HepG2 (cell line): ENCODE results near the gene SMIM43.

Experiments
- CREM ChIP-seq, 2 experiments: sonication (generic) in 1 of 2; formaldehyde crosslinking in 1 of 2; IDR thresholded peaks; 2 replicates each; pipeline versions ENCODE4 v1.4.0 to v1.6.1; 2016 to 2020; ENCODE audit warnings: antibody characterized with exemption in 1 of 2, mild to moderate bottlenecking in 1 of 2, missing genetic modification reagents in 1 of 2
- EZH2 ChIP-seq: conservative IDR thresholded peaks from 2 replicates; pipeline ENCODE4 v1.6.1; 2012; ENCODE audit warnings: mild to moderate bottlenecking, low read depth, low read length, moderate library complexity
- HCFC1 ChIP-seq: fragments of 150-350 bp; IDR thresholded peaks from 2 replicates; pipeline ENCODE4 v1.6.1; 2014; ENCODE audit warnings: low read depth, low read length
- HNRNPH1 ChIP-seq: fragments of 200-400 bp; formaldehyde crosslinking; optimal IDR thresholded peaks from 2 replicates; pipeline ENCODE3; 2017; ENCODE audit warnings: mild to moderate bottlenecking, low read depth, low read length
- HNRNPL ChIP-seq: fragments of 200-400 bp; formaldehyde crosslinking; IDR thresholded peaks from 2 replicates; pipeline ENCODE4 v1.6.1; 2017; ENCODE audit warnings: mild to moderate bottlenecking, low read depth, low read length
- IRF2 ChIP-seq: IDR thresholded peaks from 2 replicates; pipeline ENCODE4 v1.6.1; 2018; ENCODE audit warnings: missing genetic modification reagents, missing compliant biosample characterization
- JDP2 ChIP-seq: sonication (generic); formaldehyde crosslinking; IDR thresholded peaks from 2 replicates; pipeline ENCODE4 v1.8.1; 2022; ENCODE audit warnings: missing genetic modification reagents, borderline replicate concordance
- PCBP1 ChIP-seq: fragments of 200-400 bp; formaldehyde crosslinking; IDR thresholded peaks from 2 replicates; pipeline ENCODE4 v1.6.1; 2017; ENCODE audit warnings: mild to moderate bottlenecking, low read depth, low read length, borderline replicate concordance
- SNRNP70 ChIP-seq: fragments of 200-400 bp; formaldehyde crosslinking; IDR thresholded peaks from 2 replicates; pipeline ENCODE4 v1.6.1; 2017; ENCODE audit warnings: mild to moderate bottlenecking, low read depth, low read length, moderate library complexity
- SRF ChIP-seq: IDR thresholded peaks from 2 replicates; pipeline ENCODE4 v1.6.1; 2011; ENCODE audit warnings: mild to moderate bottlenecking, low read depth, low read length, moderate library complexity
- TCF7L2 ChIP-seq: IDR thresholded peaks from 2 replicates; pipeline ENCODE4 v1.6.1; 2011; ENCODE audit warnings: mild to moderate bottlenecking, low read depth, low read length, moderate library complexity
- YY1 ChIP-seq: IDR thresholded peaks from 2 replicates; pipeline ENCODE4 v1.6.1; 2011; ENCODE audit warnings: low read length, low read depth, moderate library complexity, mild to moderate bottlenecking; ENCODE audit not compliant: insufficient read depth, insufficient replicate concordance
- TF ChIP-seq, protein P1 (sequence below): sonication (generic); formaldehyde crosslinking; IDR thresholded peaks from 2 replicates; pipeline ENCODE4 v1.5.0; 2020; ENCODE audit warnings: mild to moderate bottlenecking, missing genetic modification reagents, moderate library complexity

- TF ChIP-seq SNRNP70 (no peak), YY1 (no peak), PCBP1 (no peak), EZH2 (no peak), HCFC1 (no peak), IRF2 (CRISPR knock-in tag) (no peak), JDP2 (CRISPR knock-in tag) (no peak), CREM (IDR thresholded peaks at IDR 0.05) (no peak), CREM (CRISPR knock-in tag; IDR thresholded peaks at IDR 0.05) (no peak), HNRNPL (no peak), HNRNPH1 (no peak), SRF (no peak), TCF7L2 (no peak)
- TF ChIP-seq, protein P1, sequence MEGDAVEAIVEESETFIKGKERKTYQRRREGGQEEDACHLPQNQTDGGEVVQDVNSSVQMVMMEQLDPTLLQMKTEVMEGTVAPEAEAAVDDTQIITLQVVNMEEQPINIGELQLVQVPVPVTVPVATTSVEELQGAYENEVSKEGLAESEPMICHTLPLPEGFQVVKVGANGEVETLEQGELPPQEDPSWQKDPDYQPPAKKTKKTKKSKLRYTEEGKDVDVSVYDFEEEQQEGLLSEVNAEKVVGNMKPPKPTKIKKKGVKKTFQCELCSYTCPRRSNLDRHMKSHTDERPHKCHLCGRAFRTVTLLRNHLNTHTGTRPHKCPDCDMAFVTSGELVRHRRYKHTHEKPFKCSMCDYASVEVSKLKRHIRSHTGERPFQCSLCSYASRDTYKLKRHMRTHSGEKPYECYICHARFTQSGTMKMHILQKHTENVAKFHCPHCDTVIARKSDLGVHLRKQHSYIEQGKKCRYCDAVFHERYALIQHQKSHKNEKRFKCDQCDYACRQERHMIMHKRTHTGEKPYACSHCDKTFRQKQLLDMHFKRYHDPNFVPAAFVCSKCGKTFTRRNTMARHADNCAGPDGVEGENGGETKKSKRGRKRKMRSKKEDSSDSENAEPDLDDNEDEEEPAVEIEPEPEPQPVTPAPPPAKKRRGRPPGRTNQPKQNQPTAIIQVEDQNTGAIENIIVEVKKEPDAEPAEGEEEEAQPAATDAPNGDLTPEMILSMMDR (CRISPR knock-in tag): no peak
These were observed 662 bp downstream of the SMIM43 start for GRCh38 chr4:121764303-121764701.
